Vagina (tissue), 2 donors: ENCODE data around the gene SLC17A2. TPM values are rescaled to one million over a fixed set of nuclear protein-coding genes. Genes with fewer than 3 reads are reported as not detected.

Source experiments
- DNase-seq, 2 donors: peaks; one replicate each; pipeline ENCODE4 v3.0.0-alpha.2; 2017; ENCODE audit errors: extremely low spot score in 2 of 2
- H3K27ac ChIP-seq: fragments of 200-600 bp; sonication (generic); one replicate; pipeline ENCODE4 v1.5.1; 2019
- H3K27me3 ChIP-seq: fragments of 200-600 bp; sonication (generic); one replicate; pipeline ENCODE4 v1.5.1; 2019
- H3K36me3 ChIP-seq, 2 donors: fragments of 200-600 bp; sonication (generic); one replicate each; pipeline ENCODE4 v1.5.1; 2017 to 2019
- H3K4me1 ChIP-seq: fragments of 200-600 bp; sonication (generic); one replicate; pipeline ENCODE4 v1.5.1; 2019
- H3K4me3 ChIP-seq, 2 donors: fragments of 200-600 bp; sonication (generic); 1 replicate in 1 of 2; 2 replicates in 1 of 2; pipeline ENCODE4 v1.5.1; 2016 to 2019
- H3K9me3 ChIP-seq: fragments of 200-600 bp; sonication (generic); one replicate; pipeline ENCODE4 v1.5.1; 2019
- CTCF ChIP-seq, 3 experiments: fragments of 450-650 bp in 2 of 3; fragments of 200-600 bp in 1 of 3; sonication (generic) in 1 of 3; IDR thresholded peaks; one replicate each; pipeline ENCODE4 v1.5.1; 2017 to 2019; ENCODE audit warnings: antibody characterized with exemption in 3 of 3, mild to moderate bottlenecking in 2 of 3, moderate library complexity in 2 of 3
- POLR2A ChIP-seq, 2 donors: fragments of 450-650 bp; IDR thresholded peaks; one replicate each; pipeline ENCODE4 v1.6.1; 2017; ENCODE audit warnings: antibody characterized with exemption in 2 of 2, mild to moderate bottlenecking in 2 of 2, moderate library complexity in 2 of 2
- POLR2AphosphoS5 ChIP-seq, 2 donors: sonication (generic); formaldehyde crosslinking; IDR thresholded peaks; one replicate each; pipeline ENCODE4 v1.9.0; 2017; ENCODE audit warnings: antibody characterized with exemption in 2 of 2, mild to moderate bottlenecking in 2 of 2, low read depth in 1 of 2; ENCODE audit not compliant: insufficient read depth in 1 of 2
- intact Hi-C: fragments of 100-400 bp; cut with DNase I; formaldehyde crosslinking; loops from one replicate; pipeline ENCODE4 v1.15.1; 2023
- total RNA-seq: library from RNA; depleted of rRNA; stranded (reverse); fragments of >200 nt; gene quantifications from one replicate; pipeline ENCODE4 v1.2.3, GENCODE V29; 2016

SLC17A2 gene
- total RNA-seq, 1 donor from 2014 or later: not detected

GRCh38 chr6:25972128-25972527 lies 41.6 kb upstream of the SLC17A2 start:
- H3K27me3 ChIP-seq: no peaks in the 10 kb centered on the region
- H3K4me1 ChIP-seq: peaks cover 36% of the 10 kb centered on the region
- intact Hi-C loops: no loop called here
- H3K27ac ChIP-seq: peak overlapping the region; percentile 36
- H3K4me3 ChIP-seq: no peak overlapping the region
- no peak for DNase-seq
- peaks cover 0 to 79% of the 10 kb centered on the region in 2 donors for H3K36me3 ChIP-seq
- TF ChIP-seq POLR2AphosphoS5 (IDR thresholded peaks at IDR 0.05; ENCODE audit: insufficient read depth in 1 of 2, low read depth in 1 of 2) (no peak), CTCF (IDR thresholded peaks at IDR 0.05) (no peak), POLR2A (IDR thresholded peaks at IDR 0.05) (no peak)
- H3K9me3 ChIP-seq: no peaks in the 10 kb centered on the region

- Histone ChIP-seq H3K27me3 (no peaks in the 10 kb centered on the region), H3K9me3 (no peaks in the 10 kb centered on the region), H3K27ac (peak overlapping the region; percentile 36), H3K36me3 (peaks cover 0 to 82% of the 10 kb centered on the region in 2 donors), H3K4me3 (no peak overlapping the region), H3K4me1 (peaks cover 44% of the 10 kb centered on the region)
- DNase-seq: no peak
- intact Hi-C loops: no loop called here
- TF ChIP-seq POLR2AphosphoS5 (IDR thresholded peaks at IDR 0.05; ENCODE audit: insufficient read depth in 1 of 2, low read depth in 1 of 2): peak in 1 of 2 donors; percentile 81
- no peak for TF ChIP-seq POLR2A (IDR thresholded peaks at IDR 0.05)
Measured at GRCh38 chr6:25971187-25971821, 40.8 kb upstream of the SLC17A2 start.

DNA sequence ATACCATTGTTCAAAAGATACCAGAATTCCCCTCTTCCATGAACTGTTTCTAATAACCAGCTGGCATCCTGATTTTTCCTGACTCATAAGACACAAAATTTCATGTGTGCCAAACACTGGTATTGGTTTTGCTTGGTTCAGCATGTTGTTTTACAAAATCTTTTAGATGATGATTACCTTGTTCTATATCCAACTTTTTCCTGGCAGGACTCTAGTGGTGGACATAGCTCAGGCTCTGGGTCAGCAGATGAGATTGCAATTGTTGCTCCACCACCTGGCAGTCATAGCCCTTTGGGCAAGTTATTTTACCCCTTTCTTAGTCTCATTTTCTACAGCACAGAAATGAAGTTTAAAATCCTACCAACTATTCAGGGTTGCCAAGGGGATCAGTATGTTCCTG lies 38.3 kb upstream of the SLC17A2 start:
- H3K27me3 ChIP-seq: no peaks in the 10 kb centered on the region
- no peaks in the 10 kb centered on the region for H3K9me3 ChIP-seq
- H3K4me3 ChIP-seq: no peak overlapping the region
- intact Hi-C loops: no loop called here
- peaks cover 70% of the 10 kb centered on the region for H3K4me1 ChIP-seq
- peaks cover 0 to 70% of the 10 kb centered on the region in 2 donors for H3K36me3 ChIP-seq
- no peak for DNase-seq
- no peak for TF ChIP-seq POLR2A (IDR thresholded peaks at IDR 0.05)
- no peak overlapping the region for H3K27ac ChIP-seq

DNA sequence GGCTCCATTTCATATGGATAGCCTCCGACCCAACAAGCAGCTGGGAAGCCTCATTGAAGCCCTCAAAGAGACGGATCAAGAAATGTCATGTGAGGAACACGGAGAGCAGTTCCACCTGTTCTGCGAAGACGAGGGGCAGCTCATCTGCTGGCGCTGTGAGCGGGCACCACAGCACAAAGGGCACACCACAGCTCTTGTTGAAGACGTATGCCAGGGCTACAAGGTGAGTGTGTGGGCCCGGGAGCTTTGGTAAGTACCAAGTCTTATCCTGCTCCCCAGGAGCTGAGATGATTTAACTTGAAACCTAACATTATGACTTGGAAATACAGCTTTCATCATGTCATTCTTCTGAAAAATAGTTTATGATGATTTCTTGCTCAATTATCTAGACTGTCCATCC lies 36.2 kb upstream of the SLC17A2 start:
- Histone ChIP-seq H3K9me3 (no peaks in the 10 kb centered on the region), H3K27ac (no peak overlapping the region), H3K4me3 (peak overlapping the region in 1 of 2 donors; percentile 1), H3K4me1 (peaks cover 80% of the 10 kb centered on the region), H3K27me3 (no peaks in the 10 kb centered on the region), H3K36me3 (peaks cover 0 to 49% of the 10 kb centered on the region in 2 donors)
- intact Hi-C loops: no loop called here
- no peak for TF ChIP-seq POLR2AphosphoS5 (IDR thresholded peaks at IDR 0.05; ENCODE audit: insufficient read depth in 1 of 2, low read depth in 1 of 2)
- no peak for TF ChIP-seq CTCF (IDR thresholded peaks at IDR 0.05)
- no peak for TF ChIP-seq POLR2A (IDR thresholded peaks at IDR 0.05)
- no peak for DNase-seq

DNA sequence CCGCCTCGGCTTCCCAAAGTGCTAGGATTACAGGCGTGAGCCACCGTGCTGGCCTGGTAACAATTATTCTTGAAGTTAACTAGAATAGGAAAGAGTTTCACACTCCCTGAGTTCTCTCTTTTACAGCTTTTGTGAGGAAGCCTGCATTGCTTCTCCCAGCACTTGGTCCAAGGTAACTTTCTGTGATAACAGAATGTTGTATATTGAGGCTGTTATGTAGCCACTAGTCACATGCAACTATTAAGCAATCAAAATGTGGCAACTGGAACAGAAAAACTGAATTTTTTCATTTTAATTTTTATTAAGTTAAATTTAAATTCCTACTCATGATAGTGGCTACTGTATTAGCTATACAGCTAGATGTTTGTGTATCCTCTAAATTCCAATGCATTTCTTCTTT lies 34.6 kb upstream of the SLC17A2 start:
- peaks cover 0 to 36% of the 10 kb centered on the region in 2 donors for H3K36me3 ChIP-seq
- H3K4me3 ChIP-seq: no peak overlapping the region
- peaks cover 73% of the 10 kb centered on the region for H3K4me1 ChIP-seq
- no peak overlapping the region for H3K27ac ChIP-seq
- intact Hi-C loops: no loop called here
- H3K9me3 ChIP-seq: no peaks in the 10 kb centered on the region
- no peaks in the 10 kb centered on the region for H3K27me3 ChIP-seq
- TF ChIP-seq POLR2AphosphoS5 (IDR thresholded peaks at IDR 0.05; ENCODE audit: insufficient read depth in 1 of 2, low read depth in 1 of 2) (no peak), CTCF (IDR thresholded peaks at IDR 0.05) (no peak)
- DNase-seq: no peak

DNA sequence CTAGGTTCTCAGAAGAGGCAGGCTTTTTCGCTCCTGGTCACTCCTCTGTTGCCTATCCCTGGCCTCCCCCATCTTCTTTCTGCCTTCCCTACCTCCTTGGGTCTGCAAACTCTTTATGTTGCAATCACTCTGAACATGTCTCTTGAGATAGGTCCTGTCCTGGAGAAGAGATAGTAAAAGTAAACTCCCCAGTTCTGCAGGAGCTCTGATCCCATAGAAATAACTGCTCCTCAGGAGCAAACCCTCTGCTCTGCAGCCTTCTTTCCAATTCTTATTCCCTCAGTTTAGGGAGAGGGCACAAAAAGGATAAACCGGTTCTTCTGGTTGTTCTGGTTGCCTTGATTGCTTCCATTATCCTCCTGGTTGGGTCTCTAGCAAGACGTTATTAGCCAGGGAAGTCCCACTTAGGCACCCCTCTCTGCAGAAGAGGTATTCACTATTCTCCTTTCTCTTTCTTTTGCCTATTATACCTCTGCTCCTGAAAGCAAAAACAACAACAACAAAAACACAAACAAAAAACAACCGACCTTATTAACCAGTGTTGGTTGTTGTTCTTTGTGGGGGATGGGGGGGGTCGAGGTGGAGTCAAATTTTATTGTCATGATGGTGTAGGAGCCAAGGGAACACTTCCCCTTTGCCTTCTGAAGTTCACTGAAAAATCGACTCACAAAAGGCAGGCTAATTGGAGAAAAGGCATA lies 33.1 kb upstream of the SLC17A2 start:
- peak overlapping the region; percentile 59 to 71 for H3K4me3 ChIP-seq
- DNase-seq: no peak
- H3K36me3 ChIP-seq: peaks cover 0 to 22% of the 10 kb centered on the region in 2 donors
- H3K27ac ChIP-seq: peak overlapping the region; percentile 98
- intact Hi-C loops: no loop called here
- no peaks in the 10 kb centered on the region for H3K27me3 ChIP-seq
- peaks cover 67% of the 10 kb centered on the region for H3K4me1 ChIP-seq
- no peaks in the 10 kb centered on the region for H3K9me3 ChIP-seq
- TF ChIP-seq CTCF (IDR thresholded peaks at IDR 0.05): no peak
- no peak for TF ChIP-seq POLR2AphosphoS5 (IDR thresholded peaks at IDR 0.05; ENCODE audit: insufficient read depth in 1 of 2, low read depth in 1 of 2)
- no peak for TF ChIP-seq POLR2A (IDR thresholded peaks at IDR 0.05)
